ENCODE measurements around the gene OR9Q2. TPM values are rescaled to one million over a fixed set of nuclear protein-coding genes. Genes with fewer than 3 reads are reported as not detected.

OR9Q2 gene
- total and polyA plus RNA-seq, 2 of the 13 experiments (the other 11 are each of a cell fraction or from before 2014, with no cell fraction given) = not detected

DNA sequence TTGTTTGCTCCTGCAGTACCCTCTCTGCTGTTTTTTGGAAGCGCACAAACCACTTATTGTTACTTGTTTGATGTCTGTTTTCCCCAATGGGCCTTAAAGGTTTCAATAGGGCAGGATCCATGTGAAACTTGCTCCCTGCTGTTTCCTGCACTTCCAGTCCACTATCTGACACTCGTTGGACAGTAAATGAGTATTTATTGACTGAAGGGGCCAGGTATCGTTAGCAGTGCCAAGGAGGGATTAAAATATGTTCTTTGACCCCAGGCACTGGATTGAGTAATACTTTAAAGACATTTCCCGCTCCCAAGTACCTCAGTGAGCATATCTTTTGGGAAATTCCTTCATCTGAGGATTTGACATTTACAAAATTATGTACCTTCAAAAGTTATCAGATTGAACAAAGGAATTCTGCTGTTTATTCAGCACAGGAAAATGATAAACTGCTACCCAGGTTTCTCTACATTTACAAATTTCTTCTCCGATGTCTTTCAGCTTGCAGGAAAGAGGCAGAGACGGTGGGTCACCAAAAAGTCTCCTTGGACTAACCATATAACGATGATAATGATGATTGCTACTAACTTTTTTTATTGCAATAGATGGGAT, 23.3 kb upstream of the OR9Q2 start (continued):
- TF ChIP-seq ZNF530 (CRISPR knock-in tag; IDR thresholded peaks at IDR 0.05; ENCODE audit: low read depth) (no peak), ZNF234 (CRISPR knock-in tag; conservative IDR thresholded peaks at IDR 0.05) (no peak), ZNF431 (CRISPR knock-in tag; IDR thresholded peaks at IDR 0.05; ENCODE audit: borderline replicate concordance, low read depth) (no peak), ARHGAP35 (CRISPR knock-in tag; IDR thresholded peaks at IDR 0.05; ENCODE audit: borderline replicate concordance) (no peak), KMT2A (CRISPR knock-in tag; IDR thresholded peaks at IDR 0.05) (no peak), ZNF660 (CRISPR knock-in tag; IDR thresholded peaks at IDR 0.05; ENCODE audit: borderline replicate concordance, low read depth) (no peak), RXRB (CRISPR knock-in tag; IDR thresholded peaks at IDR 0.05; ENCODE audit: borderline replicate concordance) (peak; percentile 82), NFE2 (CRISPR knock-in tag; IDR thresholded peaks at IDR 0.05) (no peak), ZSCAN20 (CRISPR knock-in tag; IDR thresholded peaks at IDR 0.05; ENCODE audit: borderline replicate concordance) (no peak), NFKBIZ (CRISPR knock-in tag; IDR thresholded peaks at IDR 0.05) (peak; percentile 87), ZNF12 (CRISPR knock-in tag; IDR thresholded peaks at IDR 0.05) (no peak), MTF2 (CRISPR knock-in tag; IDR thresholded peaks at IDR 0.05; ENCODE audit: borderline replicate concordance) (no peak), ZNF879 (CRISPR knock-in tag; IDR thresholded peaks at IDR 0.05) (no peak), TBP (CRISPR knock-in tag; IDR thresholded peaks at IDR 0.05) (no peak), ZFP41 (CRISPR knock-in tag; IDR thresholded peaks at IDR 0.05; ENCODE audit: borderline replicate concordance) (no peak), CBX2 (IDR thresholded peaks at IDR 0.05; ENCODE audit: low read depth, low read length) (no peak), CBX2 (CRISPR knock-in tag; IDR thresholded peaks at IDR 0.05; ENCODE audit: low read depth) (no peak), RNF2 (conservative IDR thresholded peaks at IDR 0.05; ENCODE audit: low read depth) (no peak), IRF9 (CRISPR knock-in tag; IDR thresholded peaks at IDR 0.05; ENCODE audit: borderline replicate concordance) (no peak), DMAP1 (CRISPR knock-in tag; IDR thresholded peaks at IDR 0.05) (no peak), ZBTB43 (CRISPR knock-in tag; conservative IDR thresholded peaks at IDR 0.05) (no peak)
- TF ChIP-seq, protein P1, sequence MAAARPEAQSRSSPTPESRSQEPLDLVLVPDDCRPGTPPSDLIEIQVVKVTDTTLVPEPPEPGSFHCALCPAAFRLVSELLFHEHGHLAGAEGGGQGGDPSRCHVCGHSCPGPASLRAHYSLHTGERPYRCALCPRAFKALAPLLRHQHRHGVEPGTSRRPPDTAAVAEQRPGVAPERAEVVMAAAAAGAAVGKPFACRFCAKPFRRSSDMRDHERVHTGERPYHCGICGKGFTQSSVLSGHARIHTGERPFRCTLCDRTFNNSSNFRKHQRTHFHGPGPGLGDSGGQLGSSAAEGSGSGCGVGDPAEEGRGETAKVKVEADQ (CRISPR knock-in tag; IDR thresholded peaks at IDR 0.05; ENCODE audit: borderline replicate concordance) = no peak
- TF ChIP-seq, protein P2, sequence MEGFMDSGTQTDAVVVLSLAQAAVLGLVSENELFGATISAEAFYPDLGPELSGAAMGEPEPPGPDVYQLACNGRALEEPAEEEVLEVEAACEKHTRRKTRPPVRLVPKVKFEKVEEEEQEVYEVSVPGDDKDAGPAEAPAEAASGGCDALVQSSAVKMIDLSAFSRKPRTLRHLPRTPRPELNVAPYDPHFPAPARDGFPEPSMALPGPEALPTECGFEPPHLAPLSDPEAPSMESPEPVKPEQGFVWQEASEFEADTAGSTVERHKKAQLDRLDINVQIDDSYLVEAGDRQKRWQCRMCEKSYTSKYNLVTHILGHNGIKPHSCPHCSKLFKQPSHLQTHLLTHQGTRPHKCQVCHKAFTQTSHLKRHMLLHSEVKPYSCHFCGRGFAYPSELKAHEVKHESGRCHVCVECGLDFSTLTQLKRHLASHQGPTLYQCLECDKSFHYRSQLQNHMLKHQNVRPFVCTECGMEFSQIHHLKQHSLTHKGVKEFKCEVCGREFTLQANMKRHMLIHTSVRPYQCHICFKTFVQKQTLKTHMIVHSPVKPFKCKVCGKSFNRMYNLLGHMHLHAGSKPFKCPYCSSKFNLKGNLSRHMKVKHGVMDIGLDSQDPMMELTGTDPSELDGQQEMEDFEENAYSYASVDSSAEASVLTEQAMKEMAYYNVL (CRISPR knock-in tag; IDR thresholded peaks at IDR 0.05; ENCODE audit: borderline replicate concordance) = 0 out of 2 replicates have a peak, but pooled peaks have one; percentile 45
- TF ChIP-seq, protein P3, sequence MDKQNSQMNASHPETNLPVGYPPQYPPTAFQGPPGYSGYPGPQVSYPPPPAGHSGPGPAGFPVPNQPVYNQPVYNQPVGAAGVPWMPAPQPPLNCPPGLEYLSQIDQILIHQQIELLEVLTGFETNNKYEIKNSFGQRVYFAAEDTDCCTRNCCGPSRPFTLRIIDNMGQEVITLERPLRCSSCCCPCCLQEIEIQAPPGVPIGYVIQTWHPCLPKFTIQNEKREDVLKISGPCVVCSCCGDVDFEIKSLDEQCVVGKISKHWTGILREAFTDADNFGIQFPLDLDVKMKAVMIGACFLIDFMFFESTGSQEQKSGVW (CRISPR knock-in tag; IDR thresholded peaks at IDR 0.05; ENCODE audit: borderline replicate concordance) = no peak

Measured in HepG2 (cell line).